Measurements from ENCODE around the gene TMEM183A. TPM values are rescaled to one million over a fixed set of nuclear protein-coding genes. Genes with fewer than 3 reads are reported as not detected.

Gene TMEM183A
- total RNA-seq, 2 donors from 2014 or later = 67.5 to 92.0 TPM

GRCh38 chr1:203037509-203038190 lies 30.5 kb downstream of the TMEM183A start:
- H3K9me3 Mint-ChIP-seq = no peaks in the 10 kb centered on the region
- DNase-seq (ENCODE audit: low spot score in 2 of 2) (no peak), ATAC-seq (no peak)
- peaks cover 0 to 8% of the 10 kb centered on the region in 2 donors for H3K36me3 Mint-ChIP-seq
- H3K27ac Mint-ChIP-seq = peak overlapping the region in 1 of 2 donors; percentile 12

- Mint-ChIP-seq H3K36me3 (peaks cover 0 to 13% of the 10 kb centered on the region in 2 donors), H3K27ac (peak overlapping the region in 1 of 2 donors; percentile 53), H3K9me3 (no peaks in the 10 kb centered on the region)
- ATAC-seq = peak in 1 of 2 donors; percentile 40
- no peak for DNase-seq (ENCODE audit: low spot score in 2 of 2)
Measured at GRCh38 chr1:203038217-203038741, 31.1 kb downstream of the TMEM183A start.

GRCh38 chr1:203038891-203039608 lies 31.9 kb downstream of the TMEM183A start:
- Mint-ChIP-seq H3K36me3 (peaks cover 0 to 13% of the 10 kb centered on the region in 2 donors), H3K27ac (no peak overlapping the region), H3K9me3 (no peaks in the 10 kb centered on the region)
- peak; percentile 82 to 84 for ATAC-seq
- DNase-seq (ENCODE audit: low spot score in 2 of 2) = peak in 1 of 2 donors; percentile 54

GRCh38 chr1:203039609-203040512 lies 32.7 kb downstream of the TMEM183A start:
- ATAC-seq (peak; percentile 8 to 13), DNase-seq (ENCODE audit: low spot score in 2 of 2) (no peak)
- Mint-ChIP-seq H3K27ac (no peak overlapping the region), H3K9me3 (no peaks in the 10 kb centered on the region), H3K36me3 (peaks cover 0 to 13% of the 10 kb centered on the region in 2 donors)

- Mint-ChIP-seq H3K27ac (no peak overlapping the region), H3K36me3 (peaks cover 0 to 13% of the 10 kb centered on the region in 2 donors), H3K9me3 (no peaks in the 10 kb centered on the region)
- no peak for DNase-seq (ENCODE audit: low spot score in 2 of 2)
- no peak for ATAC-seq
Measured at GRCh38 chr1:203040513-203041275, 33.5 kb downstream of the TMEM183A start.

GRCh38 chr1:203041351-203041932 lies 34.3 kb downstream of the TMEM183A start:
- DNase-seq (ENCODE audit: low spot score in 2 of 2) (no peak), ATAC-seq (no peak)
- no peak overlapping the region for H3K27ac Mint-ChIP-seq
- H3K36me3 Mint-ChIP-seq = peaks cover 0 to 13% of the 10 kb centered on the region in 2 donors
- no peaks in the 10 kb centered on the region for H3K9me3 Mint-ChIP-seq

- Mint-ChIP-seq H3K36me3 (peaks cover 0 to 20% of the 10 kb centered on the region in 2 donors), H3K9me3 (no peaks in the 10 kb centered on the region), H3K27ac (peak overlapping the region in 1 of 2 donors; percentile 90)
- DNase-seq (ENCODE audit: low spot score in 2 of 2) (peak in 1 of 2 donors; percentile 18), ATAC-seq (no peak)
Measured at GRCh38 chr1:203043830-203044545, 36.8 kb downstream of the TMEM183A start.

- peaks cover 0 to 13% of the 10 kb centered on the region in 2 donors for H3K36me3 Mint-ChIP-seq
- DNase-seq (ENCODE audit: low spot score in 2 of 2) (peak in 1 of 2 donors; percentile 11), ATAC-seq (no peak)
- no peaks in the 10 kb centered on the region for H3K9me3 Mint-ChIP-seq
- peak overlapping the region in 1 of 2 donors; percentile 90 for H3K27ac Mint-ChIP-seq
Measured at GRCh38 chr1:203044546-203045250, 37.5 kb downstream of the TMEM183A start.

- ATAC-seq (no peak), DNase-seq (ENCODE audit: low spot score in 2 of 2) (no peak)
- no peaks in the 10 kb centered on the region for H3K9me3 Mint-ChIP-seq
- H3K27ac Mint-ChIP-seq = no peak overlapping the region
- peaks cover 0 to 13% of the 10 kb centered on the region in 2 donors for H3K36me3 Mint-ChIP-seq
Measured at GRCh38 chr1:203045336-203045735, 38.2 kb downstream of the TMEM183A start.

GRCh38 chr1:203045821-203046594 lies 38.8 kb downstream of the TMEM183A start:
- H3K36me3 Mint-ChIP-seq = peaks cover 0 to 13% of the 10 kb centered on the region in 2 donors
- no peak overlapping the region for H3K27ac Mint-ChIP-seq
- ATAC-seq (no peak), DNase-seq (ENCODE audit: low spot score in 2 of 2) (no peak)
- no peaks in the 10 kb centered on the region for H3K9me3 Mint-ChIP-seq

GRCh38 chr1:203046984-203047630 lies 39.9 kb downstream of the TMEM183A start:
- Mint-ChIP-seq H3K27ac (no peak overlapping the region), H3K36me3 (peaks cover 0 to 13% of the 10 kb centered on the region in 2 donors), H3K9me3 (no peaks in the 10 kb centered on the region)
- ATAC-seq (peak; percentile 52 to 55), DNase-seq (ENCODE audit: low spot score in 2 of 2) (no peak)

GRCh38 chr1:203048086-203048485 lies 40.9 kb downstream of the TMEM183A start:
- ATAC-seq = no peak
- no peak for DNase-seq (ENCODE audit: low spot score in 2 of 2)
- no peaks in the 10 kb centered on the region for H3K9me3 Mint-ChIP-seq
- H3K36me3 Mint-ChIP-seq = peaks cover 0 to 9% of the 10 kb centered on the region in 2 donors
- H3K27ac Mint-ChIP-seq = peak overlapping the region in 1 of 2 donors; percentile 91

GRCh38 chr1:203048555-203049051 lies 41.4 kb downstream of the TMEM183A start:
- H3K27ac Mint-ChIP-seq = no peak overlapping the region
- no peak for DNase-seq (ENCODE audit: low spot score in 2 of 2)

More at GRCh38 chr1:203048555-203049051, 41.4 kb downstream of the TMEM183A start:
- Mint-ChIP-seq H3K9me3 (no peaks in the 10 kb centered on the region), H3K36me3 (peaks cover 0 to 7% of the 10 kb centered on the region in 2 donors)
- no peak for ATAC-seq

Data from activated naive CD4-positive, alpha-beta T cell treated with anti-CD3 and anti-CD28 coated beads, Interleukin-2, amount 50 U/mL, for 72 hours (primary cell).